ENCODE results near the gene PLEK2. TPM values are rescaled to one million over a fixed set of nuclear protein-coding genes. Genes with fewer than 3 reads are reported as not detected.
A peak's percentile ranks its signal among the peaks of the same experiment; 100 is the strongest.

Gene PLEK2
- total RNA-seq, 6 experiments from 2014 or later = 8.3 to 16.2 (median 12.1) TPM

- WGBS (ENCODE audit: insufficient coverage, low coverage, low lambda C conversion rate, missing lambda C conversion rate) = 59% methylated on average over 6 of the region's 8 CpGs
- H3K9me3 ChIP-seq = no peaks in the 10 kb centered on the region
- DNase-seq (no peak), ATAC-seq (no peak)
- H3K36me3 ChIP-seq = no peaks in the 10 kb centered on the region
- no peak overlapping the region for H3K4me3 ChIP-seq
- H3K27me3 ChIP-seq = no peaks in the 10 kb centered on the region
- H3K27ac ChIP-seq = no peak overlapping the region
- intact Hi-C loops (cut with DNase I) = no loop called here
- no peak for TF ChIP-seq CTCF (IDR thresholded peaks at IDR 0.05)
- TF ChIP-seq POLR2A (IDR thresholded peaks at IDR 0.05) = no peak
- no peaks in the 10 kb centered on the region for H3K4me1 ChIP-seq
Measured at GRCh38 chr14:67446371-67447032, 34.5 kb upstream of the PLEK2 start.

- TF ChIP-seq POLR2A (IDR thresholded peaks at IDR 0.05) (no peak), CTCF (IDR thresholded peaks at IDR 0.05) (no peak)
- H3K27me3 ChIP-seq = no peaks in the 10 kb centered on the region
- no peak overlapping the region for H3K4me3 ChIP-seq
- H3K4me1 ChIP-seq = no peaks in the 10 kb centered on the region
- WGBS (ENCODE audit: insufficient coverage, low coverage, low lambda C conversion rate, missing lambda C conversion rate) = 44% methylated on average over 2 of the region's 3 CpGs
- DNase-seq (no peak), ATAC-seq (no peak)
- H3K27ac ChIP-seq = no peak overlapping the region
- H3K9me3 ChIP-seq = no peaks in the 10 kb centered on the region
- no peaks in the 10 kb centered on the region for H3K36me3 ChIP-seq
- intact Hi-C loops (cut with DNase I) = no loop called here
Measured at GRCh38 chr14:67444395-67444794, 32.4 kb upstream of the PLEK2 start.

GRCh38 chr14:67442139-67442906 is 30.4 kb upstream of the PLEK2 start:
- whole genome bisulfite sequencing (ENCODE audit: insufficient coverage, low coverage, low lambda C conversion rate, missing lambda C conversion rate) = 57% methylated on average over 8 of the region's 8 CpGs
- no peak for DNase-seq
- peak in 1 of 4 donors; percentile 26 for ATAC-seq

GRCh38 chr14:67441672-67442071 is 29.7 kb upstream of the PLEK2 start:
- intact Hi-C loops (cut with DNase I) = no loop called here
- no peak overlapping the region for H3K4me3 ChIP-seq
- H3K36me3 ChIP-seq = no peaks in the 10 kb centered on the region
- no peak overlapping the region for H3K27ac ChIP-seq
- ATAC-seq (no peak), DNase-seq (no peak)
- TF ChIP-seq POLR2A (IDR thresholded peaks at IDR 0.05) = no peak
- no peak for TF ChIP-seq CTCF (IDR thresholded peaks at IDR 0.05)
- H3K4me1 ChIP-seq = no peaks in the 10 kb centered on the region
- H3K9me3 ChIP-seq = no peaks in the 10 kb centered on the region
- H3K27me3 ChIP-seq = no peaks in the 10 kb centered on the region
- WGBS (ENCODE audit: insufficient coverage, low coverage, low lambda C conversion rate, missing lambda C conversion rate) = 75% methylated on average over 5 of the region's 8 CpGs

More at GRCh38 chr14:67442139-67442906, 30.4 kb upstream of the PLEK2 start:
- TF ChIP-seq POLR2A (IDR thresholded peaks at IDR 0.05) (no peak), CTCF (IDR thresholded peaks at IDR 0.05) (no peak)
- Histone ChIP-seq H3K4me1 (no peaks in the 10 kb centered on the region), H3K4me3 (no peak overlapping the region), H3K27me3 (no peaks in the 10 kb centered on the region), H3K36me3 (no peaks in the 10 kb centered on the region), H3K9me3 (no peaks in the 10 kb centered on the region), H3K27ac (no peak overlapping the region)
- intact Hi-C loops (cut with DNase I) = no loop called here

All from right lobe of liver (tissue), 6 donors.